ENCODE data around the gene CENPK. TPM values are rescaled to one million over a fixed set of nuclear protein-coding genes. Genes with fewer than 3 reads are reported as not detected.
"Not testable (repeated sequence)": the region's sequence is repeated elsewhere in the genome, so short reads cannot be mapped to it uniquely, and the experiment has no call there.

The CENPK gene
- total and polyA plus RNA-seq, 4 donors = 0.33 to 23.1 (median 0.96) TPM

DNA sequence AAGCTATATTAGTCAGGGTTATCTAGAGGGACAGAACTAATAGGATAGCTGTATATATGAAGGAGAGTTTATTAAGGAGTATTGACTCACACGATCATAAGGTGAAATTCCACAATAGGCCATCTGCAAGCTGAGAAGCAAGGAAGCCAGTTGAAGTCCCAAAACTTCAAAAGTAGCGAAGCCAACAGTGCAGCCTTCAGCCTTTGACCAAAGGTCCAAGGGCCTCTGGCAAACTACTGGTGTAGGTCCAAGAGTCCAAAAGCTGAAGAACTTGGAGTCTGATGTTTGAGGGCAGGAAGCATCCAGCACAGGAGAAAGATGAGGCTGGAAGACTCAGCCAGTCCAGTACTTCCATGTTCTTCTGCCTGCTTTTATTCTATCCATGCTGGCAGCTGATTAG, 76.2 kb downstream of the CENPK start:
- not testable (repeated sequence) for H3K9me3 ChIP-seq (ENCODE audit: control insufficient read depth in 4 of 4, low read length in 3 of 4); H3K27me3 ChIP-seq (ENCODE audit: control insufficient read depth in 4 of 4, insufficient read depth in 4 of 4, low read length in 3 of 4); H3K4me3 ChIP-seq (ENCODE audit: low read depth in 1 of 3, low read length in 3 of 3); H3K27ac ChIP-seq (ENCODE audit: low read depth in 1 of 2, low read length in 2 of 2); DNase-seq (ENCODE audit: low spot score); H3K9ac ChIP-seq (ENCODE audit: low read depth in 1 of 2, low read length in 2 of 2); H3K36me3 ChIP-seq (ENCODE audit: control insufficient read depth in 4 of 4, insufficient read depth in 3 of 4, low read depth in 1 of 4, low read length in 3 of 4)
- WGBS = 38% methylated on average over 2 of the region's 2 CpGs
- peaks cover 0 to 14% (median 5%) of the 10 kb centered on the region in 4 donors for H3K4me1 ChIP-seq (ENCODE audit: control insufficient read depth in 4 of 4, insufficient read depth in 4 of 4, low read length in 3 of 4)
- TF ChIP-seq HNF4A (conservative IDR thresholded peaks at IDR 0.05) = peak; percentile 70 to 87
- peak; percentile 61 for TF ChIP-seq HNF4G (IDR thresholded peaks at IDR 0.05)

DNA sequence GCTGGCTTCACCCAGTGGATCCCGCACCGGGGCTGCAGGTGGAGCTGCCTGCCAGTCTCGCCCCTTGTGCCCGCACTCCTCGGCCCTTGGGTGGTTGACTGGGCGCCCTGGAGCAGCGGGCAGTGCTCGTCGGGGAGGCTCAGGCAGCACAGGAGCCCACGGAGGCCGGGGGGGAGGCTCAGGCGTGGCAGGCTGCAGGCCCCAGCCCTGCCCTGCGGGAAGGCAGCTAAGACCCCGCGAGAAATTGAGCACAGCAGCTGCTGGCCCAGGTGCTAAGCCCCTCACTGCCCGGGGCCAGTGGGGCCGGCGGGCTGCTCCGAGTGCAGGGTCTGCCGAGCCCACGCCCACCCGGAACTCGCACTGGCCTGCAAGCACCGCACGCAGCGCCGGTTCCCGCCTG, 77.6 kb downstream of the CENPK start:
- TF ChIP-seq, protein P1, sequence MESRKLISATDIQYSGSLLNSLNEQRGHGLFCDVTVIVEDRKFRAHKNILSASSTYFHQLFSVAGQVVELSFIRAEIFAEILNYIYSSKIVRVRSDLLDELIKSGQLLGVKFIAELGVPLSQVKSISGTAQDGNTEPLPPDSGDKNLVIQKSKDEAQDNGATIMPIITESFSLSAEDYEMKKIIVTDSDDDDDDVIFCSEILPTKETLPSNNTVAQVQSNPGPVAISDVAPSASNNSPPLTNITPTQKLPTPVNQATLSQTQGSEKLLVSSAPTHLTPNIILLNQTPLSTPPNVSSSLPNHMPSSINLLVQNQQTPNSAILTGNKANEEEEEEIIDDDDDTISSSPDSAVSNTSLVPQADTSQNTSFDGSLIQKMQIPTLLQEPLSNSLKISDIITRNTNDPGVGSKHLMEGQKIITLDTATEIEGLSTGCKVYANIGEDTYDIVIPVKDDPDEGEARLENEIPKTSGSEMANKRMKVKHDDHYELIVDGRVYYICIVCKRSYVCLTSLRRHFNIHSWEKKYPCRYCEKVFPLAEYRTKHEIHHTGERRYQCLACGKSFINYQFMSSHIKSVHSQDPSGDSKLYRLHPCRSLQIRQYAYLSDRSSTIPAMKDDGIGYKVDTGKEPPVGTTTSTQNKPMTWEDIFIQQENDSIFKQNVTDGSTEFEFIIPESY (IDR thresholded peaks at IDR 0.05) = no peak
- TF ChIP-seq CTCF (IDR thresholded peaks at IDR 0.05; ENCODE audit: low read depth, low read length, missing input control) (no peak), FOXA2 (IDR thresholded peaks at IDR 0.05) (no peak), RXRA (IDR thresholded peaks at IDR 0.05) (no peak), HNF4G (IDR thresholded peaks at IDR 0.05) (no peak), HNF4A (conservative IDR thresholded peaks at IDR 0.05) (no peak), SP1 (IDR thresholded peaks at IDR 0.05) (no peak), REST (IDR thresholded peaks at IDR 0.05) (no peak), TAF1 (conservative IDR thresholded peaks at IDR 0.05) (no peak), ATF3 (IDR thresholded peaks at IDR 0.05) (no peak)
- no peak for DNase-seq (ENCODE audit: low spot score)
- WGBS = 92% methylated on average over 28 of the region's 28 CpGs

More for the DNA sequence above, 77.6 kb downstream of the CENPK start:
- Histone ChIP-seq H3K36me3 (ENCODE audit: control insufficient read depth in 4 of 4, insufficient read depth in 3 of 4, low read depth in 1 of 4, low read length in 3 of 4) (no peaks in the 10 kb centered on the region), H3K9me3 (ENCODE audit: control insufficient read depth in 4 of 4, low read length in 3 of 4) (no peaks in the 10 kb centered on the region), H3K9ac (ENCODE audit: low read depth in 1 of 2, low read length in 2 of 2) (no peak overlapping the region), H3K27me3 (ENCODE audit: control insufficient read depth in 4 of 4, insufficient read depth in 4 of 4, low read length in 3 of 4) (no peaks in the 10 kb centered on the region), H3K27ac (ENCODE audit: low read depth in 1 of 2, low read length in 2 of 2) (no peak overlapping the region), H3K4me3 (ENCODE audit: low read depth in 1 of 3, low read length in 3 of 3) (no peak overlapping the region), H3K4me1 (ENCODE audit: control insufficient read depth in 4 of 4, insufficient read depth in 4 of 4, low read length in 3 of 4) (peaks cover 3 to 24% (median 17%) of the 10 kb centered on the region in 4 donors)
